ENCODE data around the gene FRG2.
"Not testable (repeated sequence)": the region's sequence is repeated elsewhere in the genome, so short reads cannot be mapped to it uniquely, and the experiment has no call there.

The FRG2 gene

GRCh38 chr4:190027156-190027555 lies at the start of gene FRG2:
TSS of gene FRG2 (minus strand) at chr4:190027256. CDS start at chr4:190027204, 52 bp downstream.
- not testable (repeated sequence) for DNase-seq

- DNase-seq: not testable (repeated sequence)
Observed at GRCh38 chr4:190068351-190068750, 41.3 kb upstream of the FRG2 start.

- DNase-seq: not testable (repeated sequence)
Observed at GRCh38 chr4:190064805-190065204, 37.7 kb upstream of the FRG2 start.

- DNase-seq: not testable (repeated sequence)
Observed at GRCh38 chr4:190064342-190064741, 37.3 kb upstream of the FRG2 start, which contains the start of gene DBET. TSS of gene DBET (plus strand) at chr4:190064502.

- DNase-seq: not testable (repeated sequence)
Observed at GRCh38 chr4:190058997-190059396, 31.9 kb upstream of the FRG2 start.

GRCh38 chr4:190049378-190050239 lies 22.6 kb upstream of the FRG2 start:
- not testable (repeated sequence) for DNase-seq

GRCh38 chr4:190047627-190048026 lies 20.6 kb upstream of the FRG2 start:
- DNase-seq: not testable (repeated sequence)

GRCh38 chr4:190040873-190041272 lies 13.8 kb upstream of the FRG2 start:
- DNase-seq: not testable (repeated sequence)

GRCh38 chr4:190037704-190038388 lies 10.8 kb upstream of the FRG2 start:
- DNase-seq: not testable (repeated sequence)

- DNase-seq: not testable (repeated sequence)
Observed at GRCh38 chr4:190031264-190031663, 4.2 kb upstream of the FRG2 start.

- DNase-seq: not testable (repeated sequence)
Observed at GRCh38 chr4:190022614-190023281, 4.3 kb downstream of the FRG2 start.

GRCh38 chr4:190021973-190022372 lies 5.1 kb downstream of the FRG2 start:
- DNase-seq: not testable (repeated sequence)

GRCh38 chr4:190020790-190021717 lies 6.0 kb downstream of the FRG2 start:
- no peak for DNase-seq

GRCh38 chr4:190019859-190020463 lies 7.1 kb downstream of the FRG2 start:
- DNase-seq: not testable (repeated sequence)

GRCh38 chr4:190019023-190019858 lies 7.8 kb downstream of the FRG2 start:
- no peak for DNase-seq

GRCh38 chr4:190018201-190018920 lies 8.7 kb downstream of the FRG2 start:
- no peak for DNase-seq

GRCh38 chr4:190017357-190018200 lies 9.5 kb downstream of the FRG2 start:
- no peak for DNase-seq

GRCh38 chr4:190016369-190017289 lies 10.4 kb downstream of the FRG2 start:
- no peak for DNase-seq
